Endothelial cell of umbilical vein (primary cell): Measurements from ENCODE around the gene SEC24C. TPM values are rescaled to one million over a fixed set of nuclear protein-coding genes. Genes with fewer than 3 reads are reported as not detected.

Experiments used
- BruUV-seq: library from RNA; stranded (reverse); fragments of 400-500 nt; replicated peaks from 2 replicates; lab custom pipeline; 2021; lab: Mats Ljungman, UMichigan
- CTCF ChIA-PET: fragments of 300-600, 350-600 bp; sonication (Branson Sonifier 250); formaldehyde crosslinking; loops from one replicate; lab custom pipeline; 2021; ENCODE audit warnings: antibody characterized with exemption, inconsistent platforms; lab: Charles Lee
- POLR2A ChIA-PET: fragments of 300-600, 350-600 bp; sonication (Branson Sonifier 250); formaldehyde crosslinking; loops from one replicate; lab custom pipeline; 2021; ENCODE audit warnings: antibody characterized with exemption, inconsistent platforms; lab: Charles Lee
- DNase-seq: peaks from one replicate; pipeline ENCODE4 v3.0.0-alpha.2; 2011; ENCODE audit warnings: low read depth, low spot score
- FAIRE-seq: peaks from 2 replicates; lab custom pipeline; 2011; peaks lifted over from hg19 to GRCh38; lab: Jason Lieb, UNC
- H2AFZ ChIP-seq: 2 replicates; pipeline ENCODE4 v1.6.0; 2012; ENCODE audit warnings: low read depth, low read length, control low read depth, inconsistent platforms
- H3K27ac ChIP-seq: 2 replicates; pipeline ENCODE4 v1.5.1; 2011; ENCODE audit warnings: low read depth, mild to moderate bottlenecking, control low read depth, low read length, moderate library complexity; ENCODE audit not compliant: insufficient read depth
- H3K27me3 ChIP-seq, 2 experiments: 2 replicates each; pipeline versions ENCODE4 v1.6.0 to v1.6.1; 2011; ENCODE audit warnings: low read length in 2 of 2, mixed read lengths in 1 of 2; ENCODE audit not compliant: control insufficient read depth in 2 of 2, insufficient read depth in 2 of 2
- H3K36me3 ChIP-seq, 2 experiments: 2 replicates in 1 of 2; 3 replicates in 1 of 2; pipeline ENCODE4 v1.5.1; 2011; ENCODE audit warnings: low read length in 2 of 2, mild to moderate bottlenecking in 1 of 2, moderate library complexity in 1 of 2; ENCODE audit not compliant: control insufficient read depth in 2 of 2, insufficient read depth in 2 of 2; ENCODE audit errors: extremely low read depth in 1 of 2
- H3K4me1 ChIP-seq: 3 replicates; pipeline ENCODE4 v1.5.1; 2011; ENCODE audit warnings: mild to moderate bottlenecking, low read length; ENCODE audit not compliant: control insufficient read depth, insufficient read depth; ENCODE audit errors: extremely low read depth
- H3K4me2 ChIP-seq: 2 replicates; pipeline ENCODE4 v1.6.1; 2011; ENCODE audit warnings: low read length, control low read depth, mixed read lengths; ENCODE audit not compliant: insufficient read depth
- H3K4me3 ChIP-seq, 3 experiments: fragments of 200-600 bp in 1 of 3; sonication (generic), shearing (Covaris generic) in 1 of 3; replicated peaks in 1 of 3; 2 replicates each; pipeline ENCODE4 v1.5.1; 2011 to 2016; ENCODE audit warnings: control low read depth in 3 of 3, low read length in 3 of 3, mild to moderate bottlenecking in 2 of 3, inconsistent platforms in 1 of 3, low read depth in 1 of 3, moderate library complexity in 1 of 3; ENCODE audit not compliant: insufficient read depth in 1 of 3
- H3K79me2 ChIP-seq: 2 replicates; pipeline ENCODE4 v1.6.0; 2012; ENCODE audit warnings: low read length, inconsistent platforms; ENCODE audit not compliant: control insufficient read depth, insufficient read depth
- H3K9ac ChIP-seq: replicated peaks from 2 replicates; pipeline ENCODE3; 2011; ENCODE audit warnings: low read length, control low read depth; ENCODE audit not compliant: insufficient read depth; ENCODE audit errors: extremely low read depth
- H3K9me1 ChIP-seq: replicated peaks from 3 replicates; pipeline ENCODE4 v1.6.0; 2011; ENCODE audit warnings: mild to moderate bottlenecking, low read length; ENCODE audit not compliant: control insufficient read depth, insufficient read depth; ENCODE audit errors: extremely low read depth
- H3K9me3 ChIP-seq: replicated peaks from 2 replicates; pipeline ENCODE4 v1.5.1; 2012; ENCODE audit warnings: low read length, inconsistent platforms; ENCODE audit not compliant: control insufficient read depth, insufficient read depth
- H4K20me1 ChIP-seq: replicated peaks from 2 replicates; pipeline ENCODE3; 2011; ENCODE audit warnings: mild to moderate bottlenecking, low read length; ENCODE audit not compliant: control insufficient read depth, insufficient read depth; ENCODE audit errors: extremely low read depth
- CTCF ChIP-seq, 2 donors: IDR thresholded peaks; 1 replicate in 1 of 2; 2 replicates in 1 of 2; pipeline ENCODE4 v1.5.1; 2011; ENCODE audit warnings: low read length in 2 of 2, mild to moderate bottlenecking in 2 of 2, moderate library complexity in 2 of 2, control low read depth in 1 of 2, inconsistent platforms in 1 of 2, low read depth in 1 of 2; ENCODE audit not compliant: insufficient read depth in 1 of 2; ENCODE audit errors: extremely low read depth in 1 of 2
- EZH2 ChIP-seq: IDR thresholded peaks from 2 replicates; pipeline ENCODE4 v1.6.1; 2012; ENCODE audit warnings: borderline replicate concordance, low read depth, mild to moderate bottlenecking, moderate library complexity, low read length, inconsistent platforms; ENCODE audit not compliant: severe bottlenecking
- FOS ChIP-seq: IDR thresholded peaks from 2 replicates; pipeline ENCODE4 v1.6.1; 2011; ENCODE audit warnings: mild to moderate bottlenecking, low read length, moderate library complexity, borderline replicate concordance; ENCODE audit not compliant: insufficient read depth
- GATA2 ChIP-seq: IDR thresholded peaks from 2 replicates; pipeline ENCODE4 v1.7.0; 2011; ENCODE audit warnings: low read depth, mild to moderate bottlenecking, moderate library complexity, mixed read lengths, low read length; ENCODE audit not compliant: insufficient read length, insufficient read depth
- JUN ChIP-seq: IDR thresholded peaks from 2 replicates; pipeline ENCODE4 v1.6.1; 2011; ENCODE audit warnings: borderline replicate concordance, low read depth; ENCODE audit not compliant: insufficient read length, insufficient read depth
- MYC ChIP-seq: IDR thresholded peaks from one replicate; pipeline ENCODE4 v1.6.1; 2011; ENCODE audit warnings: mild to moderate bottlenecking, low read depth, low read length
- POLR2A ChIP-seq: IDR thresholded peaks from 2 replicates; pipeline ENCODE4 v1.6.1; 2012; ENCODE audit warnings: low read depth, mild to moderate bottlenecking, control low read depth, low read length
- POLR2AphosphoS5 ChIP-seq: IDR thresholded peaks from 2 replicates; pipeline ENCODE4 v1.6.1; 2012; ENCODE audit warnings: low read depth, mild to moderate bottlenecking, control low read depth, low read length, moderate library complexity; ENCODE audit not compliant: insufficient read depth
- dilution Hi-C: fragments of 300-500 bp; cut with MboI; formaldehyde crosslinking; loops from one replicate; pipeline ENCODE4 v1.15.0; 2019; ENCODE audit warnings: low sequenced_read_pairs; ENCODE audit not compliant: extremely low pct_ligation_motif_present
- intact Hi-C: fragments of 100-400 bp; cut with micrococcal nuclease; formaldehyde crosslinking; loops from one replicate; pipeline ENCODE4 v1.10.0; 2022
- polyA plus RNA-seq, 4 experiments: library from polyadenylated mRNA; depleted of rRNA in 3 of 4; stranded (reverse) in 3 of 4; unstranded in 1 of 4; fragments of >200 nt; gene quantifications; 2 replicates each; pipeline versions ENCODE4 v1.2.1 to v1.2.3, GENCODE V29; 2011 to 2012; ENCODE audit warnings: missing spikeins in 1 of 4
- total RNA-seq: library from RNA; stranded (reverse); gene quantifications from 2 replicates; pipeline ENCODE4 v1.2.3, GENCODE V29; 2021
- TF ChIP-seq, protein P1 (sequence below): IDR thresholded peaks from 2 replicates; pipeline ENCODE4 v1.6.1; 2011; ENCODE audit not compliant: insufficient read depth, insufficient read length

The SEC24C gene
- total and polyA plus RNA-seq, 2 donors (not counting 3 experiments of a cell fraction or from before 2014, with no cell fraction given) = 95.5 to 108 TPM

GRCh38 chr10:73806176-73806950, 62.2 kb downstream of the SEC24C start:
- Histone ChIP-seq H3K27me3 (no peaks in the 10 kb centered on the region), H3K9ac (no peak overlapping the region), H3K9me3 (no peaks in the 10 kb centered on the region), H3K4me1 (peaks cover 4% of the 10 kb centered on the region), H3K4me3 (no peak overlapping the region), H2AFZ (no peak overlapping the region), H3K79me2 (no peaks in the 10 kb centered on the region), H3K4me2 (no peak overlapping the region), H3K9me1 (no peaks in the 10 kb centered on the region), H4K20me1 (no peaks in the 10 kb centered on the region), H3K27ac (no peak overlapping the region), H3K36me3 (peaks cover 14 to 35% of the 10 kb centered on the region in 2 experiments)
- intact Hi-C loops (no loop called here), dilution Hi-C loops (no loop called here)
- CTCF ChIA-PET = interaction anchor here (0.6 to 1.3 kb wide), 2 partner anchors 10 to 13 kb away, joined by 3 to 4 read pairs; no protein-coding TSS in a partner anchor
- POLR2A ChIA-PET = no interaction called here
- DNase-seq = no peak
- TF ChIP-seq GATA2 = no peak
- TF ChIP-seq FOS = no peak
- no TSS peak for BruUV-seq
- no peak for FAIRE-seq

DNA sequence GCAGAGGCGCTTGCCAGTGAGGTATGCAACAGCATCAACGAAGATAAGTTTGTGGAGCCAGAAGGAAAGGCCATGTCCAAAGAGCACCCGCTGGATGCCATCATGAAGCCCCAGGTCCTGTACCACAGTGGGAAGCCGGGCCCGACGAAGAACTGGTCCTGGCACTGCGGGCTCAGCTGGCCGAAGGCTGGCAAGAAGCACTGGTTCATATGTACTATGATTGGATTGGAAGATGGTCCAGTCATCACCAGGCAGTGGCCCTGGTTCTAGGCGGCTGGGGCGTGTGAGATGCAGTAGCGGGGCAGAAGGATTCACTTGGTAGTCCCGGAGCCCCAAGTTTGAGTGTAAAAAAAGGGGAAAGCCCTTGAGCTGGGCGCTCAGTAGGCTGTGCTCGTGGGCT, 63.3 kb downstream of the SEC24C start:
- H3K79me2 ChIP-seq = no peaks in the 10 kb centered on the region
- intact Hi-C loops = no loop called here
- no peak overlapping the region for H2AFZ ChIP-seq
- H3K9me3 ChIP-seq = no peaks in the 10 kb centered on the region
- DNase-seq (no peak), FAIRE-seq (no peak)
- no peaks in the 10 kb centered on the region for H3K27me3 ChIP-seq
- H3K4me2 ChIP-seq = no peak overlapping the region
- no peak overlapping the region for H3K9ac ChIP-seq
- no TSS peak for BruUV-seq
- H3K4me3 ChIP-seq = no peak overlapping the region
- H3K27ac ChIP-seq = no peak overlapping the region
- no peaks in the 10 kb centered on the region for H3K9me1 ChIP-seq
- peaks cover 4% of the 10 kb centered on the region for H3K4me1 ChIP-seq
- TF ChIP-seq POLR2AphosphoS5 (no peak), MYC (no peak), CTCF (IDR thresholded peaks at IDR 0.05; ENCODE audit: extremely low read depth in 1 of 2, insufficient read depth in 1 of 2, low read depth in 1 of 2, low read length in 2 of 2) (no peak), FOS (no peak), JUN (no peak), GATA2 (no peak), POLR2A (no peak), EZH2 (no peak)
- TF ChIP-seq, protein P1, sequence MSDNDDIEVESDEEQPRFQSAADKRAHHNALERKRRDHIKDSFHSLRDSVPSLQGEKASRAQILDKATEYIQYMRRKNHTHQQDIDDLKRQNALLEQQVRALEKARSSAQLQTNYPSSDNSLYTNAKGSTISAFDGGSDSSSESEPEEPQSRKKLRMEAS = no peak
- H4K20me1 ChIP-seq = no peaks in the 10 kb centered on the region
- dilution Hi-C loops = no loop called here
- H3K36me3 ChIP-seq = peaks cover 11 to 27% of the 10 kb centered on the region in 2 experiments
- CTCF ChIA-PET = interaction anchor here (1.3 kb wide), 1 partner anchor 12 kb away, joined by 4 read pairs; no protein-coding TSS in a partner anchor
- POLR2A ChIA-PET = no interaction called here
